Measurements from ENCODE around the gene NUPR1.

The NUPR1 gene

DNA sequence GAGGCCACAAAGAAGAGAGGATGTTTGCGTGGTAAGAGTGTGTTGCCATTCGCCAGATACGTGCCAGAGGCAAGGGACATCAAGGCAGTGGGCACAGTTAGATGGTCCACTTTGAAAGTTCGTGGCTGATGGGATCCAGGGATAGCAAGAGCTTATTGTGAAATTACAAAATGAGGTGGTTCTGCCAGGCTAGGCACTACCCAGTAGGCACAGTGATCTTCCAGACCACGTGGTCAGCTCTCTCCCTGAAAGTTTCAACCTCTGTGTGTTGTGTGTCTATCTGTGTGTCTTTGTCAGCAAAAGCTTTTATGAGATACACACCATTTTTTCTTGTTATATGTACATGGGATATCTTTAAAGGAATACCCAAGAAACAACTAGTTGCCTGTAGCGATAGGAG lies 24.4 kb upstream of the NUPR1 start:
- Histone ChIP-seq H3K9me3 (ENCODE audit: insufficient read depth, low read depth, low read length) (peaks cover 6% of the 10 kb centered on the region; the same call in 1 of the 2 replicates), H3K36me3 (ENCODE audit: insufficient read depth, low read length) (0 out of 2 replicates have a peak, but pooled peaks cover 4% of the 10 kb centered on the region), H3K27me3 (ENCODE audit: insufficient read depth, low read length, poor library complexity, severe bottlenecking) (no peaks in the 10 kb centered on the region), H3K9ac (ENCODE audit: low read depth, low read length, poor library complexity, severe bottlenecking) (no peak overlapping the region), H3K4me3 (ENCODE audit: low read length, poor library complexity, severe bottlenecking) (no peak overlapping the region), H2AFZ (ENCODE audit: low read length) (no peak overlapping the region), H3F3A (ENCODE audit: low read depth) (no peaks in the 10 kb centered on the region), H3K4me1 (ENCODE audit: insufficient read depth, low read length, poor library complexity, severe bottlenecking) (peaks cover 17% of the 10 kb centered on the region), H3K9me2 (replicated peaks; ENCODE audit: low read depth, low read length) (no peaks in the 10 kb centered on the region), H4K20me1 (ENCODE audit: insufficient read depth, low read length, poor library complexity, severe bottlenecking) (peaks cover 4% of the 10 kb centered on the region), H3K4me2 (ENCODE audit: low read depth, low read length, poor library complexity, severe bottlenecking) (no peak overlapping the region), H3K79me2 (ENCODE audit: insufficient read depth, low read length) (peaks cover 19% of the 10 kb centered on the region)
- TF ChIP-seq, protein P1, sequence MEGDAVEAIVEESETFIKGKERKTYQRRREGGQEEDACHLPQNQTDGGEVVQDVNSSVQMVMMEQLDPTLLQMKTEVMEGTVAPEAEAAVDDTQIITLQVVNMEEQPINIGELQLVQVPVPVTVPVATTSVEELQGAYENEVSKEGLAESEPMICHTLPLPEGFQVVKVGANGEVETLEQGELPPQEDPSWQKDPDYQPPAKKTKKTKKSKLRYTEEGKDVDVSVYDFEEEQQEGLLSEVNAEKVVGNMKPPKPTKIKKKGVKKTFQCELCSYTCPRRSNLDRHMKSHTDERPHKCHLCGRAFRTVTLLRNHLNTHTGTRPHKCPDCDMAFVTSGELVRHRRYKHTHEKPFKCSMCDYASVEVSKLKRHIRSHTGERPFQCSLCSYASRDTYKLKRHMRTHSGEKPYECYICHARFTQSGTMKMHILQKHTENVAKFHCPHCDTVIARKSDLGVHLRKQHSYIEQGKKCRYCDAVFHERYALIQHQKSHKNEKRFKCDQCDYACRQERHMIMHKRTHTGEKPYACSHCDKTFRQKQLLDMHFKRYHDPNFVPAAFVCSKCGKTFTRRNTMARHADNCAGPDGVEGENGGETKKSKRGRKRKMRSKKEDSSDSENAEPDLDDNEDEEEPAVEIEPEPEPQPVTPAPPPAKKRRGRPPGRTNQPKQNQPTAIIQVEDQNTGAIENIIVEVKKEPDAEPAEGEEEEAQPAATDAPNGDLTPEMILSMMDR (conservative IDR thresholded peaks at IDR 0.05; ENCODE audit: low read length), result no peak
- no peak for TF ChIP-seq EZH2phosphoT487 (IDR thresholded peaks at IDR 0.05; ENCODE audit: borderline replicate concordance)

DNA sequence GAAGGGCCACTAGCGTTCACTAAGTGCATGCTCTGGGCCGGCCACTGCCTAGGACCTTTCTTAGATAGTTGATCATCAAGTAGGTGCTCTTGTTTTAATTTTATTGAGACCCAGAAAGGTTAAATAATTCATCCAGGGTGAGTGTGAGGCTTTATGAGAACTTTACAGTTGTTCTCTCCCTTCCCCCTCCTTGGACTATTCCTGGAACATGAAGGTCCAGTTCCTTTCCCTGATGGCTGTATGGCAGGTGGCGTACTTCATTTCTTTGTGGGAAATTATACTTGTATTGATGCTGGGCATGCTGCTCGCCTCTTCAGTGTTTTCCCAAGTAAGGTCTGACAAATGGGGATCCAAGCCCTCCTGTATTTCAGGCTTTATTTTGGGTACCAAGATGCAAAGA lies 23.4 kb upstream of the NUPR1 start:
- no peaks in the 10 kb centered on the region for H3F3A ChIP-seq (ENCODE audit: low read depth)
- H3K36me3 ChIP-seq (ENCODE audit: insufficient read depth, low read length), result 0 out of 2 replicates have a peak, but pooled peaks cover 1% of the 10 kb centered on the region
- TF ChIP-seq, protein P1 (conservative IDR thresholded peaks at IDR 0.05; ENCODE audit: low read length), result no peak
- TF ChIP-seq EZH2phosphoT487 (IDR thresholded peaks at IDR 0.05; ENCODE audit: borderline replicate concordance), result no peak

DNA sequence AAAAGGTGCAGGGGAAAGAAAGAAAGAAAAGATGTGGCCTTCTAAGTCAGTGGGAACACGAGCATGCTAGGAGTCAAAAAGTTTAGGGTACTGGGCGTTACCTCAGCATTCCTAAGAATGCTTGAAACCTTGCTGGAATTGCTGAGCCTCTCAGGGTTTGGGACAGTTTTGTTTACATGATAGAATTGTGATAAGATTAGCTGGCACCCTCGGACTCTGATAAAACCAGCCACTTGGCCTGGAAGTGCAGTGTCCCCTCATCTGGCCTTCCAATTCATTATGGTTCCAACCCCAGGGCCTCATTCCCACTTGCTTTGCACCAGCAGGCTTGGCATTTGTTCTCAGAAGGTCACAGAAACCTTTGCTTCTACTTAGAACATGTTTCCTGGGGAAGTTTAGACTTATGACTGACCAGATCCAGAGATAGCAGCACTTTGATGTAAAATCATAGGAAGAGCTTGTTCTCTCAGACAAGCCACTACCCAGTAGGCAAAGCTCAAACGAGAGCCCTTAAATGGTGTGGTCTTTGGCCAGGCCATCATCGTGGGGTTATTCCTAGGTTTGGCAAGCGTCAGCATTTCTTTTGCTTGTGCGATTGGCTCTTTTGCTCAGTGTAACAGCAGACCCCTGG lies 22.9 kb upstream of the NUPR1 start:
- TF ChIP-seq, protein P1 (conservative IDR thresholded peaks at IDR 0.05; ENCODE audit: low read length), result no peak
- TF ChIP-seq EZH2phosphoT487 (IDR thresholded peaks at IDR 0.05; ENCODE audit: borderline replicate concordance), result no peak

More for the DNA sequence above, 23.4 kb upstream of the NUPR1 start:
- peaks cover 17% of the 10 kb centered on the region for H3K4me1 ChIP-seq (ENCODE audit: insufficient read depth, low read length, poor library complexity, severe bottlenecking)
- H4K20me1 ChIP-seq (ENCODE audit: insufficient read depth, low read length, poor library complexity, severe bottlenecking), result peaks cover 4% of the 10 kb centered on the region
- peak overlapping the region; percentile 43 for H3K4me2 ChIP-seq (ENCODE audit: low read depth, low read length, poor library complexity, severe bottlenecking)
- H3K9ac ChIP-seq (ENCODE audit: low read depth, low read length, poor library complexity, severe bottlenecking), result no peak overlapping the region
- H3K9me3 ChIP-seq (ENCODE audit: insufficient read depth, low read depth, low read length), result peaks cover 2% of the 10 kb centered on the region; the same call in 1 of the 2 replicates
- H3K27me3 ChIP-seq (ENCODE audit: insufficient read depth, low read length, poor library complexity, severe bottlenecking), result no peaks in the 10 kb centered on the region
- no peak overlapping the region for H2AFZ ChIP-seq (ENCODE audit: low read length)
- H3K4me3 ChIP-seq (ENCODE audit: low read length, poor library complexity, severe bottlenecking), result no peak overlapping the region
- H3K79me2 ChIP-seq (ENCODE audit: insufficient read depth, low read length), result peaks cover 16% of the 10 kb centered on the region
- H3K9me2 ChIP-seq (replicated peaks; ENCODE audit: low read depth, low read length), result no peaks in the 10 kb centered on the region

More for the DNA sequence above, 22.9 kb upstream of the NUPR1 start:
- Histone ChIP-seq H3K4me1 (ENCODE audit: insufficient read depth, low read length, poor library complexity, severe bottlenecking) (peaks cover 17% of the 10 kb centered on the region), H3K27me3 (ENCODE audit: insufficient read depth, low read length, poor library complexity, severe bottlenecking) (no peaks in the 10 kb centered on the region), H3K9me3 (ENCODE audit: insufficient read depth, low read depth, low read length) (no peaks in the 10 kb centered on the region), H3K4me2 (ENCODE audit: low read depth, low read length, poor library complexity, severe bottlenecking) (peak overlapping the region; percentile 43), H3K4me3 (ENCODE audit: low read length, poor library complexity, severe bottlenecking) (no peak overlapping the region), H3K36me3 (ENCODE audit: insufficient read depth, low read length) (no peaks in the 10 kb centered on the region), H3K9ac (ENCODE audit: low read depth, low read length, poor library complexity, severe bottlenecking) (no peak overlapping the region), H3K9me2 (replicated peaks; ENCODE audit: low read depth, low read length) (no peaks in the 10 kb centered on the region), H4K20me1 (ENCODE audit: insufficient read depth, low read length, poor library complexity, severe bottlenecking) (peaks cover 7% of the 10 kb centered on the region), H3K79me2 (ENCODE audit: insufficient read depth, low read length) (peaks cover 20% of the 10 kb centered on the region), H3F3A (ENCODE audit: low read depth) (no peaks in the 10 kb centered on the region), H2AFZ (ENCODE audit: low read length) (no peak overlapping the region)

All from Loucy (cell line).